ENCODE results near the gene MRPL3. TPM values are rescaled to one million over a fixed set of nuclear protein-coding genes. Genes with fewer than 3 reads are reported as not detected.

Gene MRPL3
- total and polyA plus RNA-seq, 2 donors (not counting 1 experiment from before 2014, with no cell fraction given): 18.5 to 50.1 TPM

- Mint-ChIP-seq H3K4me3 (no peak overlapping the region), H3K4me1 (peaks cover 8% of the 10 kb centered on the region), H3K27ac (no peak overlapping the region), H3K9me3 (ENCODE audit: insufficient read depth) (no peaks in the 10 kb centered on the region), H3K27me3 (no peaks in the 10 kb centered on the region)
- DNase-seq: no peak
- H3K9ac ChIP-seq (ENCODE audit: low read length): no peak overlapping the region
- H3K27me3 ChIP-seq (replicated peaks in 1 of 4; ENCODE audit: control extremely low read depth in 1 of 4, control insufficient read depth in 3 of 4, insufficient read depth in 4 of 4, low read length in 3 of 4): no peaks in the 10 kb centered on the region
- no peak overlapping the region for H3K4me2 ChIP-seq (replicated peaks; ENCODE audit: low read depth, low read length, poor library complexity, severe bottlenecking)
- no peak overlapping the region for H3K4me3 ChIP-seq (ENCODE audit: control extremely low read depth in 1 of 5, extremely low read depth in 1 of 5, insufficient read depth in 1 of 5, low read depth in 2 of 5, low read length in 4 of 5)
- intact Hi-C loops (cut with micrococcal nuclease): no loop called here
- ChIA-PET POLR2A (no interaction called here), CTCF (no interaction called here)
- ATAC-seq (ENCODE audit: low read depth): no peak
- no peaks in the 10 kb centered on the region for H4K20me1 ChIP-seq (ENCODE audit: control insufficient read depth, insufficient read depth, low read length, poor library complexity, severe bottlenecking)
- H3K4me1 ChIP-seq (ENCODE audit: control insufficient read depth in 2 of 2, insufficient read depth in 2 of 2, low read length in 2 of 2): no peaks in the 10 kb centered on the region
- no peak overlapping the region for H3K27ac ChIP-seq (ENCODE audit: low read length in 2 of 2)
- no peaks in the 10 kb centered on the region for H3K79me2 ChIP-seq (ENCODE audit: control insufficient read depth, insufficient read depth, low read length)
- H3K9me3 ChIP-seq (ENCODE audit: control extremely low read depth in 1 of 3, control insufficient read depth in 2 of 3, insufficient read depth in 1 of 3, low read length in 2 of 3): no peaks in the 10 kb centered on the region
- TF ChIP-seq CTCF (IDR thresholded peaks at IDR 0.05): no peak
- TF ChIP-seq EZH2 (IDR thresholded peaks at IDR 0.05; ENCODE audit: borderline replicate concordance, insufficient read depth, low read depth, low read length, poor library complexity, severe bottlenecking): no peak
- peaks cover 19 to 24% of the 10 kb centered on the region in 2 experiments for H3K36me3 ChIP-seq (replicated peaks in 1 of 2; ENCODE audit: control extremely low read depth in 1 of 2, control insufficient read depth in 1 of 2, extremely low read depth in 1 of 2, insufficient read depth in 2 of 2, low read length in 1 of 2)
- H2AFZ ChIP-seq (ENCODE audit: insufficient read depth, low read depth, low read length, poor library complexity, severe bottlenecking): no peak overlapping the region
Measured at GRCh38 chr3:131474115-131474514, 28.7 kb downstream of the MRPL3 start.

GRCh38 chr3:131470377-131470776, 32.4 kb downstream of the MRPL3 start:
- Mint-ChIP-seq H3K4me3 (no peak overlapping the region), H3K27me3 (no peaks in the 10 kb centered on the region), H3K9me3 (ENCODE audit: insufficient read depth) (no peaks in the 10 kb centered on the region), H3K4me1 (peaks cover 6% of the 10 kb centered on the region), H3K27ac (no peak overlapping the region)
- Histone ChIP-seq H2AFZ (ENCODE audit: insufficient read depth, low read depth, low read length, poor library complexity, severe bottlenecking) (no peak overlapping the region), H3K36me3 (replicated peaks in 1 of 2; ENCODE audit: control extremely low read depth in 1 of 2, control insufficient read depth in 1 of 2, extremely low read depth in 1 of 2, insufficient read depth in 2 of 2, low read length in 1 of 2) (peaks cover 20 to 43% of the 10 kb centered on the region in 2 experiments), H4K20me1 (ENCODE audit: control insufficient read depth, insufficient read depth, low read length, poor library complexity, severe bottlenecking) (no peaks in the 10 kb centered on the region), H3K9me3 (ENCODE audit: control extremely low read depth in 1 of 3, control insufficient read depth in 2 of 3, insufficient read depth in 1 of 3, low read length in 2 of 3) (no peaks in the 10 kb centered on the region), H3K9ac (ENCODE audit: low read length) (no peak overlapping the region), H3K79me2 (ENCODE audit: control insufficient read depth, insufficient read depth, low read length) (no peaks in the 10 kb centered on the region), H3K4me1 (ENCODE audit: control insufficient read depth in 2 of 2, insufficient read depth in 2 of 2, low read length in 2 of 2) (no peaks in the 10 kb centered on the region), H3K4me3 (ENCODE audit: control extremely low read depth in 1 of 5, extremely low read depth in 1 of 5, insufficient read depth in 1 of 5, low read depth in 2 of 5, low read length in 4 of 5) (no peak overlapping the region), H3K27ac (ENCODE audit: low read length in 2 of 2) (no peak overlapping the region), H3K27me3 (replicated peaks in 1 of 4; ENCODE audit: control extremely low read depth in 1 of 4, control insufficient read depth in 3 of 4, insufficient read depth in 4 of 4, low read length in 3 of 4) (no peaks in the 10 kb centered on the region), H3K4me2 (replicated peaks; ENCODE audit: low read depth, low read length, poor library complexity, severe bottlenecking) (no peak overlapping the region)
- intact Hi-C loops (cut with micrococcal nuclease): no loop called here
- no peak for DNase-seq
- POLR2A ChIA-PET: no interaction called here
- WGBS (ENCODE audit: insufficient coverage): 80% methylated on average over 1 of the region's 2 CpGs
- CTCF ChIA-PET: no interaction called here
- no peak for ATAC-seq (ENCODE audit: low read depth)
- TF ChIP-seq CTCF (IDR thresholded peaks at IDR 0.05) (no peak), EZH2 (IDR thresholded peaks at IDR 0.05; ENCODE audit: borderline replicate concordance, insufficient read depth, low read depth, low read length, poor library complexity, severe bottlenecking) (no peak)
